ENCODE measurements around the gene PPFIA2.

- TF ChIP-seq CTCF (optimal IDR thresholded peaks at IDR 0.05 in 1 of 3, IDR thresholded peaks at IDR 0.05 in 1 of 3, conservative IDR thresholded peaks at IDR 0.05 in 1 of 3; ENCODE audit: extremely low read depth in 1 of 3, insufficient read depth in 2 of 3, low read length in 3 of 3), result no peak
- no peak for TF ChIP-seq EZH2 (IDR thresholded peaks at IDR 0.05; ENCODE audit: low read length)
Measured at GRCh38 chr12:81705586-81705985, 53.6 kb downstream of the PPFIA2 start.
